GM12878 (cell line): ENCODE measurements around the gene GORASP1.

ENCODE experiments used
- DPF2 ChIP-seq: fragments of 450-650 bp; IDR thresholded peaks from 2 replicates; pipeline ENCODE4 v1.6.1; 2017; ENCODE audit warnings: mild to moderate bottlenecking
- HCFC1 ChIP-seq: fragments of 150-350 bp; IDR thresholded peaks from 2 replicates; pipeline ENCODE4 v1.6.1; 2014; ENCODE audit warnings: low read length
- JUND ChIP-seq: IDR thresholded peaks from 2 replicates; pipeline ENCODE4 v1.6.1; 2012; ENCODE audit warnings: low read depth, mild to moderate bottlenecking, low read length, improper control_type of control experiment, moderate library complexity
- ZBTB11 ChIP-seq: fragments of 450-650 bp; formaldehyde crosslinking; IDR thresholded peaks from 2 replicates; pipeline ENCODE4 v1.5.0; 2022; ENCODE audit warnings: mild to moderate bottlenecking, missing genetic modification characterization

- TF ChIP-seq ZBTB11 = no peak
- TF ChIP-seq JUND = no peak
- TF ChIP-seq HCFC1 = no peak
- no peak for TF ChIP-seq DPF2
Measured at GRCh38 chr3:39113291-39113690, 5.9 kb upstream of the GORASP1 start.
